ENCODE results near the gene ZNRF2. TPM values are rescaled to one million over a fixed set of nuclear protein-coding genes. Genes with fewer than 3 reads are reported as not detected.

The ZNRF2 gene
- total RNA-seq, 1 donor from 2014 or later, result 19.4 TPM

GRCh38 chr7:30403477-30403876 lies 119.1 kb downstream of the ZNRF2 start:
- no peak for DNase-seq (ENCODE audit: low read depth)

- DNase-seq (ENCODE audit: low read depth), result no peak
These were observed 120.8 kb downstream of the ZNRF2 start for GRCh38 chr7:30405179-30405578.

GRCh38 chr7:30406664-30407425 lies 122.4 kb downstream of the ZNRF2 start:
- DNase-seq (ENCODE audit: low read depth), result peak; percentile 96

- no peak for DNase-seq (ENCODE audit: low read depth)
These were observed 126.8 kb downstream of the ZNRF2 start for GRCh38 chr7:30411173-30411572.

- DNase-seq (ENCODE audit: low read depth), result no peak
These were observed 127.5 kb downstream of the ZNRF2 start for GRCh38 chr7:30411897-30412296.

GRCh38 chr7:30412782-30413504 lies 128.5 kb downstream of the ZNRF2 start:
- DNase-seq (ENCODE audit: low read depth), result peak; percentile 96

- DNase-seq (ENCODE audit: low read depth), result no peak
These were observed 129.5 kb downstream of the ZNRF2 start for GRCh38 chr7:30413864-30414263.

MicroRNAs within 50 kb of the gene (microRNA counts, 767-probe panel; counts per million panel counts)
- microRNA hsa-miR-550a-5p (not detected), microRNA hsa-miR-550b-3p (not detected)

Small RNA genes lying within 50 kb of the gene (microRNA-seq; reads per million reads assigned to microRNA genes)
- gene MIR550A1 (not detected), gene MIR550B1 (not detected)

Other genes starting within 250 kb of the ZNRF2 start
- 40.5 and 41.9 TPM in 2 replicates for gene MTURN, start 149.6 kb upstream of the ZNRF2 start, total RNA-seq
- 12.0 and 14.1 TPM in 2 replicates for gene NOD1, start 194.2 kb downstream of the ZNRF2 start, total RNA-seq
- gene GGCT, start 220.2 kb downstream of the ZNRF2 start, total RNA-seq, result 33.5 and 38.2 TPM in 2 replicates

Data from myocyte (in vitro differentiated cells).